PC-3 (cell line): ENCODE measurements around the gene MAP3K20. TPM values are rescaled to one million over a fixed set of nuclear protein-coding genes. Genes with fewer than 3 reads are reported as not detected.

Experiments
- ATAC-seq: fragments of 200-7000 bp; cut with Tn5 transposase; 2 replicates; pipeline ENCODE4 v1.9.1; 2020; ENCODE audit warnings: mild to moderate bottlenecking, moderate library complexity
- BruUV-seq: library from RNA; stranded (reverse); fragments of 400-500 nt; replicated peaks from 2 replicates; lab custom pipeline; 2021; lab: Mats Ljungman, UMichigan
- CTCF ChIA-PET: fragments of 300-600 bp; sonication (Branson Sonifier 250); formaldehyde crosslinking; loops from one replicate; lab custom pipeline; 2022; ENCODE audit warnings: antibody characterized with exemption; lab: Charles Lee
- POLR2A ChIA-PET: fragments of 300-600 bp; sonication (Branson Sonifier 250); formaldehyde crosslinking; loops from one replicate; lab custom pipeline; 2022; ENCODE audit warnings: antibody characterized with exemption; ENCODE audit not compliant: unreplicated experiment; lab: Charles Lee
- DNase-seq: peaks from one replicate; pipeline ENCODE4 v3.0.0-alpha.2; 2015
- H2AFZ ChIP-seq: fragments of 300-600 bp; sonication (generic); 2 replicates; pipeline ENCODE4 v1.6.0; 2016; ENCODE audit warnings: antibody characterized with exemption, low read length
- H3F3A ChIP-seq: fragments of 300-600 bp; sonication (generic); one replicate; pipeline ENCODE4 v1.6.0; 2017; ENCODE audit warnings: antibody characterized with exemption, low read length, control low read depth, mild to moderate bottlenecking; ENCODE audit not compliant: unreplicated experiment
- H3K27ac ChIP-seq: fragments of 300-600 bp; sonication (generic); 2 replicates; pipeline ENCODE4 v1.5.1; 2016; ENCODE audit warnings: mild to moderate bottlenecking, low read length
- H3K27me3 ChIP-seq: fragments of 300-600 bp; sonication (generic); 2 replicates; pipeline ENCODE4 v1.6.1; 2016; ENCODE audit warnings: low read length, mixed read lengths
- H3K36me3 ChIP-seq: fragments of 300-600 bp; sonication (generic); 2 replicates; pipeline ENCODE4 v1.6.1; 2016; ENCODE audit warnings: low read depth, mixed run types, low read length, mixed read lengths
- H3K4me1 ChIP-seq: fragments of 300-600 bp; sonication (generic); 2 replicates; pipeline ENCODE4 v1.5.1; 2016; ENCODE audit warnings: low read length; ENCODE audit not compliant: insufficient read depth
- H3K4me2 ChIP-seq: fragments of 300-600 bp; sonication (generic); 2 replicates; pipeline ENCODE4 v1.6.0; 2016; ENCODE audit warnings: low read length
- H3K4me3 ChIP-seq: fragments of 300-600 bp; sonication (generic); 2 replicates; pipeline ENCODE4 v1.5.1; 2016; ENCODE audit warnings: mild to moderate bottlenecking, low read length, mixed read lengths
- H3K79me2 ChIP-seq: fragments of 300-600 bp; sonication (generic); 2 replicates; pipeline ENCODE4 v1.6.1; 2017; ENCODE audit warnings: low read length, mixed read lengths
- H3K9ac ChIP-seq: fragments of 300-600 bp; sonication (generic); 2 replicates; pipeline ENCODE4 v1.6.0; 2016; ENCODE audit warnings: mild to moderate bottlenecking, low read length
- H3K9me2 ChIP-seq: fragments of 300-600 bp; sonication (generic); replicated peaks from 2 replicates; pipeline ENCODE4 v1.6.1; 2016; ENCODE audit warnings: mixed run types, low read length, mixed read lengths
- H3K9me3 ChIP-seq: fragments of 300-600 bp; sonication (generic); 2 replicates; pipeline ENCODE4 v1.6.1; 2016; ENCODE audit warnings: low read length, mixed read lengths
- H4K20me1 ChIP-seq: fragments of 300-600 bp; sonication (generic); 2 replicates; pipeline ENCODE4 v1.6.1; 2016; ENCODE audit warnings: low read length, mixed read lengths
- CTCF ChIP-seq: fragments of 300-600 bp; sonication (generic); conservative IDR thresholded peaks from 2 replicates; pipeline ENCODE4 v1.5.1; 2017; ENCODE audit warnings: antibody characterized with exemption, low read depth, mild to moderate bottlenecking, low read length
- EZH2 ChIP-seq: fragments of 300-600 bp; sonication (generic); IDR thresholded peaks from one replicate; pipeline ENCODE4 v1.6.1; 2017; ENCODE audit warnings: antibody characterized with exemption, mild to moderate bottlenecking, low read length; ENCODE audit not compliant: unreplicated experiment
- EZH2phosphoT487 ChIP-seq: fragments of 300-600 bp; sonication (generic); IDR thresholded peaks from 2 replicates; pipeline ENCODE4 v1.6.1; 2018; ENCODE audit warnings: mild to moderate bottlenecking, antibody characterized with exemption, low read length, borderline replicate concordance
- intact Hi-C: fragments of 100-400 bp; cut with micrococcal nuclease; formaldehyde crosslinking; loops from 2 replicates; pipeline ENCODE4 v1.9.0; 2023
- total RNA-seq: library from RNA; depleted of rRNA; stranded (reverse); fragments of >200 nt; gene quantifications from 2 replicates; pipeline ENCODE4 v1.2.3, GENCODE V29; 2014

The MAP3K20 gene
- total RNA-seq, 1 experiment from 2014 or later: 29.8 TPM

- H3K9me2 ChIP-seq: no peaks in the 10 kb centered on the region
- no peak for TF ChIP-seq EZH2
- TF ChIP-seq CTCF: no peak
- TF ChIP-seq EZH2phosphoT487: no peak
- H3K27ac ChIP-seq: no peak overlapping the region
- DNase-seq (no peak), ATAC-seq (no peak)
- no peaks in the 10 kb centered on the region for H3K9me3 ChIP-seq
- no peaks in the 10 kb centered on the region for H3K27me3 ChIP-seq
- no peaks in the 10 kb centered on the region for H3F3A ChIP-seq
- no peak overlapping the region for H3K9ac ChIP-seq
- peaks cover 5% of the 10 kb centered on the region; the same call in 1 of the 2 replicates for H3K4me1 ChIP-seq
- intact Hi-C loops: no loop called here
- H3K4me3 ChIP-seq: no peak overlapping the region
- POLR2A ChIA-PET: no interaction called here
- no peak overlapping the region for H3K4me2 ChIP-seq
- CTCF ChIA-PET: no interaction called here
- no peaks in the 10 kb centered on the region for H3K36me3 ChIP-seq
- H2AFZ ChIP-seq: no peak overlapping the region
- no peaks in the 10 kb centered on the region for H3K79me2 ChIP-seq
- BruUV-seq: no TSS peak
- no peaks in the 10 kb centered on the region for H4K20me1 ChIP-seq
Measured at GRCh38 chr2:173290518-173290917, 214.9 kb downstream of the MAP3K20 start.

GRCh38 chr2:173291412-173291811 lies 215.8 kb downstream of the MAP3K20 start:
- Histone ChIP-seq H3K9me2 (no peaks in the 10 kb centered on the region), H4K20me1 (no peaks in the 10 kb centered on the region), H3K4me2 (no peak overlapping the region), H3K4me1 (peaks cover 5% of the 10 kb centered on the region; the same call in 1 of the 2 replicates), H3K27me3 (no peaks in the 10 kb centered on the region), H3K9ac (no peak overlapping the region), H3K4me3 (no peak overlapping the region), H3K9me3 (no peaks in the 10 kb centered on the region), H3F3A (no peaks in the 10 kb centered on the region), H3K27ac (no peak overlapping the region), H3K79me2 (no peaks in the 10 kb centered on the region), H2AFZ (no peak overlapping the region), H3K36me3 (no peaks in the 10 kb centered on the region)
- ChIA-PET CTCF (no interaction called here), POLR2A (interaction anchor here (0.6 kb wide), 1 partner anchor 821 kb away, joined by 8 read pairs; no protein-coding TSS in a partner anchor)
- intact Hi-C loops: no loop called here
- ATAC-seq: no peak
- no TSS peak for BruUV-seq
- TF ChIP-seq EZH2phosphoT487: no peak
- no peak for TF ChIP-seq EZH2
- TF ChIP-seq CTCF: no peak
- DNase-seq: no peak

GRCh38 chr2:173296235-173296634 lies 220.6 kb downstream of the MAP3K20 start:
- TF ChIP-seq EZH2phosphoT487 (no peak), EZH2 (no peak), CTCF (no peak)
- no peaks in the 10 kb centered on the region for H3K27me3 ChIP-seq
- no peak overlapping the region for H3K4me3 ChIP-seq
- H3K9me2 ChIP-seq: no peaks in the 10 kb centered on the region
- H3K36me3 ChIP-seq: no peaks in the 10 kb centered on the region
- H3K27ac ChIP-seq: no peak overlapping the region
- H3K9ac ChIP-seq: no peak overlapping the region
- no peak overlapping the region for H2AFZ ChIP-seq
- BruUV-seq: no TSS peak
- H3K4me2 ChIP-seq: no peak overlapping the region
- ATAC-seq: no peak
- H3F3A ChIP-seq: no peaks in the 10 kb centered on the region
- POLR2A ChIA-PET: no interaction called here
- no peaks in the 10 kb centered on the region for H4K20me1 ChIP-seq
- intact Hi-C loops: no loop called here
- peak; percentile 28 for DNase-seq
- peaks cover 7% of the 10 kb centered on the region; the same call in 1 of the 2 replicates for H3K9me3 ChIP-seq
- no peaks in the 10 kb centered on the region for H3K4me1 ChIP-seq
- CTCF ChIA-PET: no interaction called here
- H3K79me2 ChIP-seq: no peaks in the 10 kb centered on the region
